HepG2 (cell line): ENCODE measurements around the gene PNMA6F.
"Not testable (repeated sequence)": the region's sequence is repeated elsewhere in the genome, so short reads cannot be mapped to it uniquely, and the experiment has no call there.

Source experiments
- GTF2F1 ChIP-seq: fragments of 150-350 bp; IDR thresholded peaks from 2 replicates; pipeline ENCODE4 v1.6.1; 2014; ENCODE audit warnings: low read length
- KDM1A ChIP-seq: IDR thresholded peaks from 2 replicates; pipeline ENCODE4 v1.6.1; 2016; ENCODE audit warnings: missing compliant biosample characterization
- MAX ChIP-seq: IDR thresholded peaks from 2 replicates; pipeline ENCODE4 v1.6.1; 2012; ENCODE audit warnings: inconsistent platforms
- PHB2 ChIP-seq: fragments of 450-650 bp; IDR thresholded peaks from 2 replicates; pipeline ENCODE4 v1.6.1; 2018; ENCODE audit not compliant: partially characterized antibody
- POLR2AphosphoS5 ChIP-seq: IDR thresholded peaks from 2 replicates; pipeline ENCODE4 v1.6.1; 2012; ENCODE audit warnings: low read depth, low read length
- SIN3A ChIP-seq: IDR thresholded peaks from 2 replicates; pipeline ENCODE4 v1.6.1; 2011; ENCODE audit warnings: low read depth, mild to moderate bottlenecking, control low read depth, low read length, borderline replicate concordance
- SMAD3 ChIP-seq: sonication (generic); formaldehyde crosslinking; IDR thresholded peaks from 2 replicates; pipeline ENCODE4 v1.4.0; 2020; ENCODE audit warnings: missing genetic modification reagents
- TBL1XR1 ChIP-seq: fragments of 150-350 bp; IDR thresholded peaks from 2 replicates; pipeline ENCODE4 v1.6.1; 2014; ENCODE audit warnings: borderline replicate concordance, low read length; ENCODE audit not compliant: partially characterized antibody
- TFDP1 ChIP-seq: IDR thresholded peaks from 2 replicates; pipeline ENCODE4 v1.6.1; 2016; ENCODE audit warnings: missing compliant biosample characterization, missing genetic modification reagents, borderline replicate concordance
- ZNF12 ChIP-seq: sonication (generic); formaldehyde crosslinking; IDR thresholded peaks from 2 replicates; pipeline ENCODE4 v1.5.0; 2020; ENCODE audit warnings: missing genetic modification reagents
- ZNF263 ChIP-seq: sonication (generic); formaldehyde crosslinking; IDR thresholded peaks from 2 replicates; pipeline ENCODE4 v1.4.0; 2020; ENCODE audit warnings: missing genetic modification reagents
- ZNF609 ChIP-seq: sonication (generic); formaldehyde crosslinking; IDR thresholded peaks from 2 replicates; pipeline ENCODE4 v1.4.0; 2020; ENCODE audit warnings: mild to moderate bottlenecking, missing genetic modification reagents, borderline replicate concordance
- TF ChIP-seq, protein P1 (sequence below): sonication (generic); formaldehyde crosslinking; IDR thresholded peaks from 2 replicates; pipeline ENCODE4 v1.5.0; 2020; ENCODE audit warnings: mild to moderate bottlenecking, missing genetic modification reagents, moderate library complexity

DNA sequence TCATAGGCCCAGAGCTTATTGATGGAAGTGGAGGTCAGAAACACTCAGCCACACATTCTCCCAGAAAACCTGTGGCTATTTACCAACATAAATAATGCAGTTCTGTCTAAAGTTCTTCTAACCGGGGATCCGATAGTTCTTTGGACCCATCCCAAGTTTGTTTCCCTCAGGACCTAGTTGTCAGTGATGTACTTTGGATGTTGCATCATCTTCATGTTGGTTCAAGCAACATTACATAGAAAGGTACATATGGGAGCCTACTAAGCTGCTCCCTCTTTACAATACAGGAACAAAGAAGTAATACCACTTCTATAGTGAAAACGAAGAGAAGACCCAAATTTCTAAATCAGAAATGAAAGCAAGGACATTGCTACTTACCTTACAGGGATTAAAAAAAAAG is 39.8 kb downstream of the PNMA6F start:
- TF ChIP-seq ZNF12; POLR2AphosphoS5; TFDP1 (CRISPR knock-in tag); GTF2F1; MAX; SMAD3 (CRISPR knock-in tag); ZNF263 (CRISPR knock-in tag); SIN3A; PHB2; ZNF609; TBL1XR1; KDM1A (CRISPR knock-in tag): not testable (repeated sequence)
- TF ChIP-seq, protein P1, sequence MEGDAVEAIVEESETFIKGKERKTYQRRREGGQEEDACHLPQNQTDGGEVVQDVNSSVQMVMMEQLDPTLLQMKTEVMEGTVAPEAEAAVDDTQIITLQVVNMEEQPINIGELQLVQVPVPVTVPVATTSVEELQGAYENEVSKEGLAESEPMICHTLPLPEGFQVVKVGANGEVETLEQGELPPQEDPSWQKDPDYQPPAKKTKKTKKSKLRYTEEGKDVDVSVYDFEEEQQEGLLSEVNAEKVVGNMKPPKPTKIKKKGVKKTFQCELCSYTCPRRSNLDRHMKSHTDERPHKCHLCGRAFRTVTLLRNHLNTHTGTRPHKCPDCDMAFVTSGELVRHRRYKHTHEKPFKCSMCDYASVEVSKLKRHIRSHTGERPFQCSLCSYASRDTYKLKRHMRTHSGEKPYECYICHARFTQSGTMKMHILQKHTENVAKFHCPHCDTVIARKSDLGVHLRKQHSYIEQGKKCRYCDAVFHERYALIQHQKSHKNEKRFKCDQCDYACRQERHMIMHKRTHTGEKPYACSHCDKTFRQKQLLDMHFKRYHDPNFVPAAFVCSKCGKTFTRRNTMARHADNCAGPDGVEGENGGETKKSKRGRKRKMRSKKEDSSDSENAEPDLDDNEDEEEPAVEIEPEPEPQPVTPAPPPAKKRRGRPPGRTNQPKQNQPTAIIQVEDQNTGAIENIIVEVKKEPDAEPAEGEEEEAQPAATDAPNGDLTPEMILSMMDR (CRISPR knock-in tag) = not testable (repeated sequence)
